Adrenal gland (tissue), 12 donors: ENCODE measurements around the gene MOV10L1. TPM values are rescaled to one million over a fixed set of nuclear protein-coding genes. Genes with fewer than 3 reads are reported as not detected.

Experiments used
- DNase-seq, 7 donors: peaks; one replicate each; pipeline ENCODE4 v3.0.0-alpha.2; 2019 to 2020
- H3K27ac ChIP-seq, 5 donors: fragments of 200-600 bp; sonication (generic) in 4 of 5; 1 replicate in 3 of 5; 2 replicates in 2 of 5; pipeline versions ENCODE4 v1.5.1 to v1.8.0; 2016 to 2020; ENCODE audit warnings: mild to moderate bottlenecking in 1 of 5
- H3K27me3 ChIP-seq: fragments of 200-600 bp; 2 replicates; pipeline ENCODE4 v1.8.0; 2021
- H3K36me3 ChIP-seq, 2 donors: fragments of 200-600 bp; replicated peaks in 1 of 2; 1 replicate in 1 of 2; 2 replicates in 1 of 2; pipeline versions ENCODE4 v1.5.1 to v1.8.0; 2018 to 2022
- H3K4me1 ChIP-seq, 2 donors: fragments of 200-600 bp; replicated peaks in 1 of 2; 1 replicate in 1 of 2; 2 replicates in 1 of 2; pipeline versions ENCODE4 v1.5.1 to v1.8.0; 2018 to 2021
- H3K4me3 ChIP-seq, 4 donors: fragments of 200-600 bp; sonication (generic) in 3 of 4; one replicate each; pipeline ENCODE4 v1.5.1; 2016 to 2018
- H3K9me3 ChIP-seq, 3 donors: fragments of 200-600 bp; sonication (generic) in 1 of 3; replicated peaks in 1 of 3; 1 replicate in 2 of 3; 2 replicates in 1 of 3; pipeline versions ENCODE4 v1.5.1 to v1.8.0; 2016 to 2021
- CTCF ChIP-seq, 6 experiments: fragments of 450-650 bp in 4 of 6; fragments of 200-600 bp in 2 of 6; sonication (generic) in 1 of 6; IDR thresholded peaks; 1 replicate in 5 of 6; 2 replicates in 1 of 6; pipeline versions ENCODE4 v1.5.1 to v1.8.0; 2016 to 2021; ENCODE audit warnings: antibody characterized with exemption in 6 of 6, mild to moderate bottlenecking in 2 of 6, moderate library complexity in 1 of 6
- POLR2A ChIP-seq, 2 donors: fragments of 450-650 bp; IDR thresholded peaks; one replicate each; pipeline ENCODE4 v1.6.1; 2017; ENCODE audit warnings: antibody characterized with exemption in 2 of 2, mild to moderate bottlenecking in 2 of 2, moderate library complexity in 1 of 2
- WGBS, 4 donors: extraction: QIAGEN DNeasy Blood & Tissue Kit in 2 of 4; methylation state at CpG; one replicate each; pipeline versions ENCODE4 v1.1.5 to v1.1.7; 2013 to 2017; 5-methylcytosine and 5-hydroxymethylcytosine counted together
- intact Hi-C, 2 donors: fragments of 100-400 bp; cut with DNase I; formaldehyde crosslinking; loops; one replicate each; pipeline versions ENCODE4 v1.14.1 to v1.15.0; 2022 to 2023
- polyA plus RNA-seq, 3 donors: library from polyadenylated mRNA; stranded (reverse); fragments of 200-250 nt in 2 of 3; fragments of 350-450 nt in 1 of 3; fragmentation: Illumina TruSeq in 1 of 3; extraction: RNeasy Lipid Tissue Mini Kit (QIAGEN cat#74804) in 1 of 3; gene quantifications; one replicate each; pipeline ENCODE4 v1.2.3, GENCODE V29; 2013 to 2014
- total RNA-seq, 9 donors: library from RNA; depleted of rRNA in 4 of 9; stranded (reverse); fragments of >200 nt in 4 of 9; fragments of 120-200 nt in 1 of 9; fragmentation: NEBNext Ultra II Directional in 1 of 9; extraction: Animal tissue kit (Norgen Biotek cat#: 25700) in 1 of 9; gene quantifications; one replicate each; pipeline versions ENCODE4 v1.1.0 to v1.2.4, GENCODE V29; 2013 to 2023
- donor health status: healthy with polysubstance abuse.
- donor health status: Bipolar disorder and iron deficiency.
- donor health status: DM: yes; HTN: yes; CAD: no.
- donor health status: DM: no; HTN: no; CAD: no.
- donor health status: DM: no; HTN: no; CAD: no.
- donor health status: DM: yes; HTN: yes; CAD: no.

Gene MOV10L1
- total and polyA plus RNA-seq, 12 donors: 0.14 to 0.74 (median 0.40) TPM; not detected in 5

- Histone ChIP-seq H3K4me1 (peaks cover 0 to 5% of the 10 kb centered on the region in 2 donors), H3K36me3 (no peaks in the 10 kb centered on the region), H3K27ac (no peak overlapping the region), H3K27me3 (peaks cover 11% of the 10 kb centered on the region), H3K4me3 (no peak overlapping the region), H3K9me3 (no peaks in the 10 kb centered on the region)
- WGBS, 4 donors: 84 to 90% (median 85%) methylated on average over 53 to 64 of the region's 64 CpGs
- DNase-seq: peak in 1 of 7 donors; percentile 13
- no peak for TF ChIP-seq CTCF (IDR thresholded peaks at IDR 0.05)
- TF ChIP-seq POLR2A (IDR thresholded peaks at IDR 0.05): no peak
- intact Hi-C loops: no loop called here
Measured at GRCh38 chr22:50178871-50179869, 89.4 kb downstream of the MOV10L1 start.

DNA sequence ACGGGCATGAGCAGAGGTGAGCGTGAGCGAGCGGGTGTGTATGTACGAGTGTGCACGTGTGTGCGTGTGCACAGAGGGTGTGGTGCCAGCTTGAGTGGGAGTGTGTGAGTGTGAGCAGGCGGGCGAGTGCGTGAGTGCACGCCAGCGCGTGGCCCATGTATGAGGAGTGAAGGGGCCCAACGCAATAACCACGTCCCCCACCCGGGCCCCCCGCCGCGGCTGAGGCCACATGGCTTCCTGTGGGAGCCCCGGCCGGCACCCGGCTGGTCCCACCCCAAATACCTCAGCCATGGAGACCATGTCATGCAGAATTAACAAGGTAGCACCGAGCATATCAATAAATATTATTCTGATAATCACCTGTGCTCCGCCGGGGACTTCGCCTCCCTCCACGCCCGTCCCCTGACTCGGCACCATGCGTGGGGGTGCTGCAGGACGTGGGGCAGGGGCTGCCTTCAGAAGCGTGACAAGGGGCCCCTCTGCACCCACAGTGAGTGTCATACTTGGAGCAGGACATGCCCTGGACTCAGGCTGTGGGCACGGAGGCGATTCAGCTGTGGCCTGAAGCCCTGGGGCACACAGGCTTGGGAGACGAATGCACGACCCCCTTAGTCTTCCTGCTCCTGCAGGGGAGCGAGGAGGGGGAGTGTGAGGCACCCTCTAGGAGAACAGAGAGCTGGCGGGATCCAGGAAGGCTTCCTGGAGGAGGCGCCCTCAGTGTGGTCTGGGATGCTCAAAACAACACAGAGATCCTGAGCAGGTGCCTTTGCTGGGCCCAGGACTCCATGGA is 90.3 kb downstream of the MOV10L1 start:
- Histone ChIP-seq H3K4me1 (peaks cover 0 to 10% of the 10 kb centered on the region in 2 donors), H3K27me3 (peaks cover 11% of the 10 kb centered on the region), H3K4me3 (no peak overlapping the region), H3K36me3 (no peaks in the 10 kb centered on the region), H3K27ac (no peak overlapping the region), H3K9me3 (no peaks in the 10 kb centered on the region)
- WGBS, 4 donors: 76 to 83% (median 78%) methylated on average over 29 to 39 of the region's 39 CpGs
- intact Hi-C loops: no loop called here
- DNase-seq: peak in 1 of 7 donors; percentile 13
- TF ChIP-seq CTCF (IDR thresholded peaks at IDR 0.05): no peak
- TF ChIP-seq POLR2A (IDR thresholded peaks at IDR 0.05): no peak

DNA sequence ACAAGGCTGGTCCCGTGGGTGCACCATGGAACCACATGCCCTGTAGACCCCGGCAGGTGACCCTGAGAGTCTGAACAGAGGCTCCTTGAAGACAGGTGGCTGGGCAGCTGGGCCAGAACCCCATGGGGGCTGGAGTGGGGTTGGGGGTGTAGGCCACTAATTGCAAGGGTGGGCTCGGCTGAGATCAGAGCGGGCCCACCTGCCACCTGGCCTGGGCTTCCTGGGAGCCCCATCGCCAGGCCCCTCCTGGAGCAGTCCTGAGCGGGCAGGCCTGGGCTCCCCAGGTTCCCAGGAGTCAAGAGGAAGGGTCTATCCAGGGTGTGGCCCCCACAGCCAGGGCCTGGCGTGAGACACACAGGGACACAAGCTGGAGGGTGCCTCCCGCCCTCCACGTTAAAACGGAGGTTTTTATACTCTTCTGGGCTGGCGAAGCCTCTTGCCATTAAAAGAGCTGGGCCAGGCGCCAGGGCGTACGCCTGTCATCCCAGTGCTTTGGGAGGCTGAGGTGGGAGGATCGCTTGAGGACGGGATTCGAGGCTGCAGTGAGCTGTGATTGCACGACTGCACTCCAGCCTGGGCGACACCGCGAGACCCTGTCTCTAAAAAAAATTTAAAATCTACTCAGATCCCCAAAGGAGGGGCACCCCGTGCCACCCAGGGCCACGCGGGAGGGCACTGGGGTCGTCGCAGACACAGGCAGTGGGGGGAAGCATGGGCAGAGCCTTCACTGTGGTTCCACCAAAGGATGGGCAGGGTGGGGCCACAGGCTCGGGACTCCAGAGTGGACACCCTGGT is 91.1 kb downstream of the MOV10L1 start:
- TF ChIP-seq CTCF (IDR thresholded peaks at IDR 0.05): no peak
- no peak for TF ChIP-seq POLR2A (IDR thresholded peaks at IDR 0.05)
- DNase-seq: peak in 2 of 7 donors; percentile 19 to 51
- intact Hi-C loops: no loop called here
- H3K36me3 ChIP-seq: no peaks in the 10 kb centered on the region
- peaks cover 11% of the 10 kb centered on the region for H3K27me3 ChIP-seq
- WGBS, 4 donors: 92 to 93% (median 93%) methylated on average over 20 to 27 of the region's 27 CpGs
- H3K27ac ChIP-seq: no peak overlapping the region
- no peaks in the 10 kb centered on the region for H3K9me3 ChIP-seq
- H3K4me1 ChIP-seq: peaks cover 0 to 10% of the 10 kb centered on the region in 2 donors
- no peak overlapping the region for H3K4me3 ChIP-seq
